ENCODE data around the gene OSBPL2.

- TF ChIP-seq SIN3A (IDR thresholded peaks at IDR 0.05; ENCODE audit: low read depth): no peak
- no peak for TF ChIP-seq EZH2 (IDR thresholded peaks at IDR 0.05)
- no peak for TF ChIP-seq CTCF (IDR thresholded peaks at IDR 0.05 in 2 of 3, conservative IDR thresholded peaks at IDR 0.05 in 1 of 3; ENCODE audit: borderline replicate concordance in 1 of 3, insufficient read depth in 1 of 3, low read depth in 2 of 3, low read length in 2 of 3)
- TF ChIP-seq POLR2A (IDR thresholded peaks at IDR 0.05; ENCODE audit: borderline replicate concordance, extremely low read depth, insufficient read depth, insufficient read length): no peak
- TF ChIP-seq RAD21 (IDR thresholded peaks at IDR 0.05; ENCODE audit: low read depth): no peak
- no peak for TF ChIP-seq POLR2AphosphoS5 (IDR thresholded peaks at IDR 0.05; ENCODE audit: low read depth, low read length)
- TF ChIP-seq SP1 (IDR thresholded peaks at IDR 0.05; ENCODE audit: low read depth): no peak
- TF ChIP-seq, protein P1, sequence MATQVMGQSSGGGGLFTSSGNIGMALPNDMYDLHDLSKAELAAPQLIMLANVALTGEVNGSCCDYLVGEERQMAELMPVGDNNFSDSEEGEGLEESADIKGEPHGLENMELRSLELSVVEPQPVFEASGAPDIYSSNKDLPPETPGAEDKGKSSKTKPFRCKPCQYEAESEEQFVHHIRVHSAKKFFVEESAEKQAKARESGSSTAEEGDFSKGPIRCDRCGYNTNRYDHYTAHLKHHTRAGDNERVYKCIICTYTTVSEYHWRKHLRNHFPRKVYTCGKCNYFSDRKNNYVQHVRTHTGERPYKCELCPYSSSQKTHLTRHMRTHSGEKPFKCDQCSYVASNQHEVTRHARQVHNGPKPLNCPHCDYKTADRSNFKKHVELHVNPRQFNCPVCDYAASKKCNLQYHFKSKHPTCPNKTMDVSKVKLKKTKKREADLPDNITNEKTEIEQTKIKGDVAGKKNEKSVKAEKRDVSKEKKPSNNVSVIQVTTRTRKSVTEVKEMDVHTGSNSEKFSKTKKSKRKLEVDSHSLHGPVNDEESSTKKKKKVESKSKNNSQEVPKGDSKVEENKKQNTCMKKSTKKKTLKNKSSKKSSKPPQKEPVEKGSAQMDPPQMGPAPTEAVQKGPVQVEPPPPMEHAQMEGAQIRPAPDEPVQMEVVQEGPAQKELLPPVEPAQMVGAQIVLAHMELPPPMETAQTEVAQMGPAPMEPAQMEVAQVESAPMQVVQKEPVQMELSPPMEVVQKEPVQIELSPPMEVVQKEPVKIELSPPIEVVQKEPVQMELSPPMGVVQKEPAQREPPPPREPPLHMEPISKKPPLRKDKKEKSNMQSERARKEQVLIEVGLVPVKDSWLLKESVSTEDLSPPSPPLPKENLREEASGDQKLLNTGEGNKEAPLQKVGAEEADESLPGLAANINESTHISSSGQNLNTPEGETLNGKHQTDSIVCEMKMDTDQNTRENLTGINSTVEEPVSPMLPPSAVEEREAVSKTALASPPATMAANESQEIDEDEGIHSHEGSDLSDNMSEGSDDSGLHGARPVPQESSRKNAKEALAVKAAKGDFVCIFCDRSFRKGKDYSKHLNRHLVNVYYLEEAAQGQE (IDR thresholded peaks at IDR 0.05; ENCODE audit: low read depth): no peak
- no peak for TF ChIP-seq ZBTB33 (IDR thresholded peaks at IDR 0.05; ENCODE audit: extremely low read depth, insufficient replicate concordance, low read length)
- no peak for TF ChIP-seq ZFX (IDR thresholded peaks at IDR 0.05)
- no peak for TF ChIP-seq YY1 (IDR thresholded peaks at IDR 0.05; ENCODE audit: extremely low read depth, insufficient replicate concordance, low read depth, low read length)
Measured at GRCh38 chr20:62258499-62259293, 20.4 kb downstream of the OSBPL2 start.

Measured in HCT116 (cell line).